Fibroblast of skin of right quadriceps (primary cell): ENCODE results near the gene ARHGEF10L.
A peak's percentile ranks its signal among the peaks of the same experiment; 100 is the strongest.

Experiments used
- DNase-seq: peaks from one replicate; pipeline ENCODE4 v3.0.0-alpha.2; 2013

The ARHGEF10L gene

DNA sequence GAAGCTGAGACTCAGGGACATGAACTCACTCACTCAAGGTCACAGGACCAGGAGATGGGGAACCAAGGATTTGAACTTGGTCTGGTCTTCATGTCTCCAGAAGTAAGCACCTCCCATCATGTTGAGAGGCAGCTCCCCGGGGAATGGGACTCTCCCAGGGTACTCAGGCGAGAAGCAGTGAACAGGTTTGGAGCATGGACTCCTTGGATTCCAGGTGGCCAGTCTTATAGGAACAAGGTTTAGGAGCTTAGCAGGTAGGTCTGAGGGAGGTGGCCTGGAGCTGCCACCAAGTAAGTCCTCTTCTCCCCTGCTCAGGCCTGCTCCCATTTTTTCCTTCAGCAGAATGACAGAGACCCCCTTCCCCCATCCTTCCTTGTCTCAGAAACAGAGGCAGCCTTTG is 14.9 kb upstream of the ARHGEF10L start:
- no peak for DNase-seq

DNA sequence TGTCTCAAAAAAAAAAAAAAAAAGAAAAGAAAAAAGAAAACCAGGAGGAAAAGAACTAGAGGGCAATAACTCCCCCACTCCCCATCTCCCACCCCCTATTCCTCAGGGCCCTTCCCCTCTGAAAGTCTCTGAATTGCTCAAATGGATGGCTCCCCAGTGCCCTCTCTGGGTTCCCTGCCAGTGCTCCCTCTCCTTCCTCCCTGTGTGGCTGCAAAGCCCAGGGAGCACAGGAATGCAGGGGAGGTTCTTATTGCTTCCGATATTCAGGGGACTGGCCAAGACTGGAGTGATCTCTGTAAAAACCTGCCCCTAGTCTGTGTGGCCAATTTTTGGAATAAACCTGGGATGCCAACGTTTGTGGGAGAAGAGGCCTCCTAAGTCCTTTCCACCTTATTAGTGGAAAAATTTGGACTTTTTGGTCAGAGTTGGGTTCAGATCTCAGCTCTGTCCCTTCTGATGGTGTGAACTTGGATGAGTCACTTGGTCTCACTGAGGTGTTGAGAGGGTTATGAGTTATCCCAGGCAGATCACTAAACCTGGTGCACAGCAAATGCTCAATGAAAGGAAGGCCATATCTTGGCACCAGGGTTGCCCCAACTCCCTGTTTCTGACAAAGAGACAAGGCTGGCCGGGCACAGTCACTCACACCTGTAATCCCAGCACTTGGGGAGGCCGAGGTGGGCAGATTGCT is 13.4 kb upstream of the ARHGEF10L start:
- DNase-seq: no peak

DNA sequence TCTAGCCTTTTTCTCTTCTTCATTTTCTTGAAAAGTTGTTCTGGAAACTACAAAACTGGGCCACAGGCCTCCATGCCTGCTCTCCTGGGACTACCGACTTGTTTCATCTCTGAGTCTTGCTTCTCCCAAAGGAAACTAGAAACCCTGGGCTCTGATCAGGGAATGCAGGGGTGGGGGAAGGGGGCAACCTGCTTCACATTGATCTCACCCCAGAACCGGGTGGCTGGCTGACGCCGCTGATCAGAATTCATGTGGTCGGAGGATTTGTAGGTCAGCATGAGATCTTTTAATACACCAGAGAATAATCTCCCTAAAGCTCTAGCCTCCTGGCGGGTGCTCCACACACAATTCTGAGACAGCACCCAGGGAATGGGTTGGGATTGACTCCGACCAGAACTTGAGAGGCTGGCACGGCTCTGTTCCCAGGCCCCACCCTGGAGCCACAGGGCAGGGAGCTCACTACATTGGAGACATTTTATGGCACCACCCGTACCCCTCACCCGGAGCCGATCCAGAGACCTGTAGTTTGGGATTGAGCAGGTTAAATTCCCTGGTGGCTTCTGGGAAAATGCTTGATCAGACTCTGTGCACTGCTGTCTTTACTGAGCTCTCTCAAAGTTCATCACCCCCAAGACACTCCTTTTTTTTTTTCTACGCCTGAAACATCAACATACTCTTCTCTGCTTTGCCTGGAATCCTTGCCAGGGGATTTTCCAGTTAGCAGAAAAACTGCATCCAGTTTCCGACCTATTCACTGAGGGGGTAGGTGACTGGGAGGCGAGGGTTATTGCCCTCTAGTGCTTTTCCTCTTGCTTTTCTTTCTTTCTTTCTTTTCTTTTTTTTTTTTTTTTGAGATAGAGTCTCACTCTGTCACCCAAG is 12.2 kb upstream of the ARHGEF10L start:
- no peak for DNase-seq

DNA sequence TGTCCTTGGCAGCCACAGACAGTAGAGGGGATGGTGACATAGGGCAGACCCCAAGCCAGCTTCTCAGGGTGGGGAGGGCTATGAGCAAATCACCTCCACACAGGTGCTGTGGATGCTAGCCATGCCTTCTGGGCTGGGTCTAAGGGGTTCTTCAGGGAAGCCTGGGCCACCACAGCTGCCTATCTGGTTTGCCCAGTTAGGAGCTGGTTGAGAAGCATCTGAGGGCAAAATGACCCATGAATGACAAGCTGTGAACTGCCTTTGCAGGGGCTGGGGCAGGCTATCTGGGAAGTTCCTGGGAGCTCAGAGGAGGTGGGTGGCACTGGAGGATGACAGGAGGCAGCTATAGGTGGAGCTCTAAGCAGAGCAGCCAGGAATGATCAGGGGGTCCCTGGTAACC is 10.1 kb upstream of the ARHGEF10L start:
- DNase-seq: no peak

DNA sequence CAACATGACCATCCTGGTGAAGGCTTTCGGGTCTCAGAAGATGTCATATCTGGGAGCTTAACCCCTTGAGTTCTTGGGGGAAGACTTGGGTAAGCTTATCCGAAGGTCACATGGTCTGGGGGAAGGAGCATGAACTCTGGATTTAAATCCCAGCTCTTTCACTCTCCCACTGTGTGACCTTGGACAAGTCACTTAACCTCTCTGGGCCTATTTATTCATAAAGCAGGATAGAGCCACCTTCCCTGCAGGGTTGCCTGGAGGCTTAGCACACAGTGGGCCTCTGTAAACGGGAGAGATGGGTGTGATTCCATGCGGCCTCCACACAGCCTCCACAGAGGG is 8.2 kb upstream of the ARHGEF10L start:
- DNase-seq: no peak

DNA sequence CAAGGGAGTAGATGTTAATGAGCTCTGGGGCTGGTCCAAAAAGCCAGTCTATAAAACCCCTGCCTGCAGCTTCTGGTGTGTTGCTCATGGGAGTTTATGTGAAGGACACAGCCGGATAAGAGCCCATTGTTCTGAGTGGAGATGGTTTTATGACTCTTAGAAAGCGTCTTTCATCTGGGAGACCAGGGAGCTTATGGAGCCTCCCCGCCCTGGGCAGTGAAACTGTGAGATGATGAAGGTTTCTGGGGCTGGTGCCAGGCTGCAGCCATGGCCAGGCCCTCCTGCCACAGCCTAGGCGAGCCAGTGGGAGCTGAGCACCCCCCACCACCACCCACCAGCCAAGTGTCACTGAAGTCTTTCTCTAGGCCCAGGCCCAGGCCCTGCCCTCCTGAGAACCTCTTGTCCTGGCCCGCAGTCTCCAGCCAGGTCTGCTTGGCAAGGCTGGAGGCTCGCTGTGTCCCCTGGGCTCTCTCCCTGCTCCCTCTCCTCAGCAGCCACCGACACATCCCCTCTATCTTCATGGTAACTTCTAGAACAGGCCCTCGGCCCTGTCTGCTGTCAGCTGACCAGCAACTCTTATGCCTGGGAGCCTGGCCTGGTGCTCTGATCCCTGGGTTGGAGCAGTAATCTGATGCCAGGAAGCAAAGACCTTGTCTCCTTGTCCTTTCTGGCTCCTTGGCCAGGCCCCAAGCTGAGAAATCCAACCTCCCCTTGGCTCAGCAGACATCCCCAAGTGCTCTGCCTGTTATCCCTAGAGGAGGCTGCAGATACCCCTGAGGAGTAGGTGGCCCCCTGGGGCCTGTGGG is 7.6 kb upstream of the ARHGEF10L start:
- no peak for DNase-seq

DNA sequence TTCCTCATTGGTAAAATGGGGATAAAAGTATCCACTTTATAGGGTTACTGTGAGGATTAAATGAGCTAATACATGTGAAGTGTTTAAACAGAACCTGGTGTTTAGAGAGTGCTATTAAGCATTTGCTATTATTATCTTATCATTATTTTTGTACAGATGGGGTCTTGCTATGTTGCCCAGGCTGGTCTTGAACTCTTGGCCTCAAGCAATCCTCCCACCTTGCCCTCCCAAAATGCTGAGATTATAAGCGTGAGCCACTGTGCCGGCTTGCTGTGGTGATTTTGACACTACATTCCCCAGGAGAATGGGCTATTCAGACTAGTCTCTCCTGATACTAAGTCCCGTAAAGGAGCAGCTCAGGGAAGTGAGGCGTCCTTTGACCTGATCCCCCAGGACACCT is 6.3 kb upstream of the ARHGEF10L start:
- no peak for DNase-seq

DNA sequence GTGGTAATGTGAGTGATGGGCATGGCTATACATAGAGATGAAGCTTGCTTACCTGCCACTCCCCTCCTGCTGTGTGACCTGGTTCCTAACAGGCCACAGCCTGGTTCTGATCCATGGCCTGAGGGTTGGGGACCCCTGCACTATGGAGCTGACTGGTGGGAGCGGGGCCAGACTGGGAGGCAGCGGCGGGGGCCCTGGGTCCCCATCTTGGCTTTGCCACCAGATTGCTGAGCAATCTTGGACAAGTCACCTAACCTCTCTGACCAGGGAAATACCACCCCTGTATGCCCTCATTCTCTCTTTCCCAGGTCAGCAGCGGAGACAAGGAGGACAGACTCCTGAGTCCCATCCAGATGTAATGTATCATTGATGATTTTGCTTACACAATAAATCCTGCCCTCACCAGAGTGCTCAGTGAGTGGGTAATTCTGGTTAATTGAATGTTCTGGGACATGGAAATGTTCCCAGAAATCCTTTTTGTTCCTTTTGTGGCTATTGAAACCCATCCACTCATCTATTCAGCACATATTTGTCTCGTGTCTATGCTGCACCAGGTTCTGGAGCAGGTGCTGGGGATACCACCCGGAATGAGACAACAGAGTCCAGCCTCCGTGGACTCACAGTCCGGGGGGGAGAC is 4.1 kb upstream of the ARHGEF10L start:
- DNase-seq: no peak

DNA sequence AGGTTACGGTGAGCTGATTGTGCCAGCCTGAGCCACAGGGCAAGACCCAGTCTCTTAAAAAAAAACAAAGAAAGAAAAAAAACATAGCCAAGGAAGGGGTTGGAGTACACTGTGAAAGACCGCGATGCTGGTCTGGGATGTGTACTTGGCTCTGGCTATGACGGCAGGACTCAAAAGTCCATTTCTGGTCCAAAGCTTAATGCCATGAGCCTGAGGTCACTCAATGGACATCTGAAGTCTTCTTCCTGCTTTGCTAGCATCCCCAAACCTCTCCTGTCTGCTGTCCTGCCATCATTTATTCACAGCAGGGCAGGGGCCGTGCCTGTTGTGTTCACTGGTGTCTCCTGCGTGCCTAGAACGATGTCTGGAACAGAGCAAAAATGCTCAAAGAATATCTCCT is 1.5 kb upstream of the ARHGEF10L start:
- DNase-seq: no peak

DNA sequence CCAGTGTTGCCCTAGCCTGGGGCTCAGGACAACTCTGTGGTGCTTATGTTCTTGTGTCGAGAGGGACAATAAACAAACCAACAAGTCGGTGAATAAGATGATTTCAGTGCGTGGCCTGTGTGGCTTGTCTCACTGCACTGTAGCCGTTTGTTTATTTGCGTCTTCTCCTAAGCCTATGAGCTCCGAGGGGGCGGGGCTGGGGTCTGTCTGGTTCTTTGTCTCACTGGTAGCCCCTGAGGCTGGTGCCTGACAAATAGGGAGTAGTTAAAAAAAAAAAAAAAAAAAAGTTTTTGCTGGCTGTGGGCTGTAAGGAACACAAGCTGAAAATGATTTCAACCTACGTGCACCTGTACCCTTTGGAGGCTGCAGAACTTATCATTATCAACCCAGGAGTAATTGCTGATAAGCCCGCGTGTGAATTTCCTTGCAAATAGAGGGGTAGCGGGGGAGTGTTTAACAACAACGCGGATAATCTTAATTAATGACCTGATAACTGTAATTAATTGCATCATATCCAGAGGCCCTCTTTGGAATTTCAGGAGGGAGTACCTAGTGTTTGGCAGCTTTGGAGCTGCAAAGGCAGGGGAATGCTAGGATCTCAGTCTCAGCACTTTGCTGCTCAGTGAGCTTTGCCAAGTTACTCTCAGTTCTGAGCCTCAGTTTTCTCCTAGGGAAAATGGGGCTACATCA is 925 bp upstream of the ARHGEF10L start:
- DNase-seq: no peak

DNA sequence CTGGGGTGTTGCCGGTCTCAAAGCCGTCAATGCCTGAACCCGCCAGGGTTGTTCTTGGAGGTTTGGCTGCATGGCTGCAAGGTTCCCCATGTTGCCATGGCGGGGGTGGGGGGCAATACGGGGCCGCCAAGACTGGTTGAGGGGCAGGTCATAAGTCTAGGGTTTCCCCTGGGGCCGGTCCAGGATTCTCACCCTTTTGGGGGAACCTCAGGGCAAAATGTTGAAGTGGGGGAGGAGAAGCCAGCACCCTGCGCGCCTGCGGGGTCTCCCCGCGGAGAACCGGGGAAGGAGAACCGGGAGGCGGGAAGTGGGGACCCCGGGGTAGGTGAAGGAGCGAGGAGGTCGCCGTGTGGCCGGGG is 401 bp upstream of the ARHGEF10L start:
- no peak for DNase-seq

DNA sequence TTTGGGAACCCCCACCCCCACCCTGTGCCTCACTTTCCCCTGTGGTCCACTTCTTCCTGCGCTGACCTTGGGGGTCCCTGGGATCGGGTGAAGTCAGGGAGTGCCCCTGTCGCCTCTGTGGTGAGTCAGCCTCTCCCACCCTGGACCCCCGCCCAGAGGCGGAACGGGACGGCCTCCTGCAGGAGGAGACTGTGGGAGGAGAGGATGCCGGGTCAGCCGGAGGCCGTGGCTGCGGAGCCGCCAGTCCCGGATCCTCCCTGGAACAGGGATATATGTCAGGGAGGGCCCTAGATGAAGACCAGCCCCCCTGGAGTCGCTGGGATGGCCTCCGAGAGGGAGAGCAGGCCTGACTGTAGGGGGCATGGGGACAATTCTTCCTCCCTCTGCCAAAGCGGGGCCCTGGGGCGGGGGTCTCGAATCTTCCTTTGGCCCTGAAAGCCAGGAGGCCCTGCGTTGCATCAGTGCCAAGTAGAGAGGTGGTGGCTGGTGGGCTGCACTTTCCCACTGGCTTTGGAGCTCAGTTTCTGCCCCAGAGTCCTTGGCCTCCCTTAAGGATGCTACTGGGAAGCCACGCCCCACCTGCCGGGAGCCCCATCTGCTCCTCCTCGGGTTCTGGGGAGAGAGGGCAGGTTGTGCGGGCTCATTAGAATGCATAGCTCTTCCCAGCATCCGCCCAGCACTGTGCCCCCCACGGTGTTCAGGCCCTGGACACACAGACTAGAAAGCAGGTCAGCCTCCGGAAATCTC is 930 bp downstream of the ARHGEF10L start:
- peak; percentile 40 for DNase-seq

DNA sequence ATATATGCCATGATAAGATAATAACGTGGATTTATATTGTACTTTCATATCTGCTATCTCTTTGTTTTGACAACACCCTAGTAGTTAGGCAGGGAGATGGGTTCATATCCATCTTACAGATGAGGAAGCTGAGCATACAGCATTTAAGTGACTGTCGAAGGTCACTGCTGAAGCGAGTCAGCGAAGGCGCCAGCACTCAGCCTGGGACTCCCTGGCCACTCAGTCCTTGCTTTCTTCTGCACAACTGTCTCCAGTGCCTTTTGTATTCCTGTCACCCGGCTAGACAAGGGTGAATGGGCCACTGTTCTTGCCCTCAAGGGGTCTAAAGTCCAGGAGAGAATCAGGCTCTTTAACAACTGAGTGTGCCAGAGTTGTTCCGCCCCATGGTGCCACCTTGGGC is 3.1 kb downstream of the ARHGEF10L start:
- DNase-seq: no peak

DNA sequence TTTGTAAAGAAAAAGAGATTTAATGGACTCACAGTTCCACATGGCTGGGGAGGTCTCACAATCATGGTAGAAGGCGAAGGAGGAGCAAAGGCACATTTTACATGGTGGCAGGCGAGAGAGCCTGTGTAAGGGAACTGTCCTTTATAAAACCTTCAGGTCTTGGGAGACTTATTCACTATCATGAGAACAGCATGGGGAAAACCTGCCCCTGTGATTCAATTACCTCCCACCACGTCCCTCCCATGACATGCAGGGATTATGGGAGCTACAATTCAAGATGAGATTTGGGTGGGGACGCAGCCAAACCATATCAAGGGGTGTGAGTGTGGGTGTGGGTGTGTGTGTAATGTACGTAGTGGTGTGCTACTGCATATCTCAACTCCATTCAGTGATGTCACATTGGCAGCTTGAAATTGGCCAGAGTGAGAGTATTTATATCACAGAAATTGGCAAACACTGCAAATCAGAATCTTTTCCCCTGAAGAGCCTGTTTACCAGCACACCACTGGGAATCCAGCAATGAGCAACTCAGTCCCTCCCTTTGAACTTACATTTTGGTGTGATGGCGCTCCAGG is 5.4 kb downstream of the ARHGEF10L start:
- no peak for DNase-seq

DNA sequence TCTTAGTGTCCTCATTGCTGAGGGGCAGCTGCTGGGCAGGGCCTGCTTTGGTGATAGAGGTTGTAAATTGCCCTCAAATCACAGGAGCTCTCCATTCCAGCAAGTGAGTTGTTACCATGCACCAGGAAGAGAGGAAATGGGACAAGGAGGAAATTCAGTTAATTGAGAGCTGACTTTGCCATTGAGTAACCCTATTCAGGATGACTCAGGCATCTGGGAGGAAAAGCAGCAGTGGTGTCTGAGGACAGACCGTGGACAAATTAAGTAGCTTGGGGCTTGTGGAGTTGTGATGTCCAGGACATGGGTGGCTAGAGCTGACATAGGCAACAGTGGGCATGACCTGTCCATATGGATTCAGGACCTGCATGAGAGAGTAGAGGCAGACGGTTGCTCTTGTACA is 5.9 kb downstream of the ARHGEF10L start:
- DNase-seq: peak; percentile 57

DNA sequence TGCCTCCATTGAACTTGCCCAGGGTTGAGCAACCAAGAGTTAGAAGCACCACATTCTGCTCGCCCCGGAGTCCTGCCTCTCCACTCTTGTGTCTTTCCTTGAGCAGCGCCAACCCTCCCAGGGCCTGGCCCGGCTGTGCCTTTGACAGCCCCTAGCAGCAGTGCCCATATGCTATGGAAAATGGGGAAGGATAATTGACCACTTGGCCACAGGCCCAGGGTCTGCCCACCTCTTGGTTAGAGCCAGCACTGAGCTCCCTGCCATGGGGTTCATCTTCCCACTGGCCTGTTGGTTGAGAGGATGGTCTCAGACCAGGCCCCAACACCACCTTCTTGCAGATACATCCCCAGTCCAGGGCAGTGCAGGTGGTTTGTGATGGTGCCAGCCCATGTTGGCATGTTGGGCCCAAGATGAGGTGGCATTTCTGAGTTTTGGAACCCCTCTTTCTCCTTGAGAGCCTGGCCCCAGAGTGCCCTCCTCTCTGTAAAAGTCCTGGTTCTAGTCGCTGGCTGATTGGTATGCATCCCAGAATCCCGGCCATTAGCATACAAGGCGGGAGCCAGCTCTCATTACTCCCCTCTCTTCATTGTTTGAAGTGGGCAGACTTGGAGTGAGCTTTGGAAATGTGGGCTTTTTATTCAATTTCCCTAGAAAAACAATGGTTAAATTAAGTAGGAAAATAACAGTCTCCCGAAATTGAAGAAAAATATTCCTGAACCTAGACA is 7.6 kb downstream of the ARHGEF10L start:
- DNase-seq: no peak

DNA sequence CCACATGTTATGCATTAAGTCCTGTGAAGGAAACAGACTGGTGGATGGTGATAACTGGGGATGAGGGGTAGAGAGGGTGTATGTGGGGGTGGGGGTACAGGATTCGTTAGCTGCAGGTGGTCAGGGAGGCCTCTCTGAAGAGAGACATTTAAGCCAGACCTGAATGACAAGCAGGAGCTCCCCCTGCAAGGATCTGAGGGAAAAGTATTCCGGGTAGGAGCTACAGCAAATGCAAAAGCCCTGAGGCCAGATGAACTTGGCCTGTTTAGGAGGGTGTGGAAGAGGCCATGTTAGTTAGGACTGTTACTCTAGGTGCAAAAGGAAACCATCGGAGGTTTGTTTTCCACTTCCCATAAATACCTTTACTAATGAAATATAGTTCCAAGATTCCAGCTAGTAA is 9.9 kb downstream of the ARHGEF10L start:
- DNase-seq: no peak

DNA sequence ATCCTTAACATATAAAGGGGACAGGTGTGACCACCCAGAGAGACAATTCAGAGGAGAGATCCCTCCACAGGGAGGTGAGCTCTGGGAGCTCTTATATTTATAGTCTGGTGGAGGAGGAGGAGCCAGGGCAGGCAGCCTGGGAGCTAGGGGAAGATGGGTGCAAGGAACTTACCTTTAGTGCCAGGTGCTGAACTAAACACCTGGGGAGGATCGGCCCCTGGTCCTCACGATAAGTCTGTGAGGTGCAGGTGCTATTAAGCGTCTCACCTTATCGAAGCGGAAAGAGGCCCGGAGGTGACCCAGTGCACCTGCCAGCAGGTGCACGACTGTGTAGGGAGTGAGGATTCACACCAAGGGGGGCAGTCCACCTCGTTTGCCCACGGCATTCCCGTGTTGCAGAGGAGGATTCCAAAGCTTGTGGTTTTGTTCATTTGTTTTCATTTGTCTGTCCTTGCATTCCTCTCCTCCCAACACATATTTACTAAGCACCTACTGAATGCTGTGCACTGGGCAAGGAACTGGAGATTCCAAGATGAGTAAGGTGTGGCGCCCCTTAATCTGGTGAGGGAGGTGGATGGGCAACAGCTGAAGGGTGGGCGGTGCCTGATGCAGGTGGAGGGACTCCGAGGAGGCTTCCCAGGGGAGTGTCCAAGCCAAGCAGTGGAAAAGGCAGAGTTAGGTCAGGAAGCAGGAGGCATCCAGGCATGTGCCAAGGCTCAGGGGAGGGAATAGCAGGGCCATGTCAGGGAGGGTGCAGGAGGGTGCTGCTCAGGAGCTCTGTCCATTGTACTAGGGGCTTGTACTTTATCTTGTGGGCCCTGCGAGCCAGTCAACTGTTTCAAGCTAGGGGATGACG is 11.5 kb downstream of the ARHGEF10L start:
- no peak for DNase-seq

DNA sequence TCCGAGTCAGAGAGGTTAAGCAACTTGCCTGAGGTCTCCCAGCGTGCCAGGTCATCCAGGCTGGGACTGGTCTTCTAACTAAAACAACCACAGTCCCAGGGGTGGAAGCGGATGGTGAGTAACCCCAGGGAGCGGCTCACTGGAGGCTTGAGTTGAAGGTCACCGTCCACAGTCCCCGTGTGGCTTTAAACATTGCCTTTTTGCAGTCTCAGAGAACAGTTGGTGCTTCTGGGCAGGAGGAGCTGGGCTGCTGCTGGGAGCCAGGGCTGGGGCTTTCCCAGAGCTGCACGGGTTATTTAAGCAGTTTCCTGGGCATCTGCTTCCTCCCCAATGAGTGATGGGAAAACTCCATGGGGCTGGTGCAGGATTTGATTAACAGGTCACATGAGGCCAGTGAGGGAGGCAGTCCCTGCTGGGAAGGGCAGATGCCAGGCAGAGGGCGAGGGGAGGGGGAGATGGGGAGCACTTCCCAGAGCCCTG is 12.3 kb downstream of the ARHGEF10L start:
- DNase-seq: no peak
